NCI-H2227 (cell line): ENCODE data around the gene SLC22A2.

Experiments used
- DNase-seq: peaks from one replicate; lab custom pipeline; 2025; ENCODE audit not compliant: unreplicated experiment; lab: John Stamatoyannopoulos, UW

The SLC22A2 gene

DNA sequence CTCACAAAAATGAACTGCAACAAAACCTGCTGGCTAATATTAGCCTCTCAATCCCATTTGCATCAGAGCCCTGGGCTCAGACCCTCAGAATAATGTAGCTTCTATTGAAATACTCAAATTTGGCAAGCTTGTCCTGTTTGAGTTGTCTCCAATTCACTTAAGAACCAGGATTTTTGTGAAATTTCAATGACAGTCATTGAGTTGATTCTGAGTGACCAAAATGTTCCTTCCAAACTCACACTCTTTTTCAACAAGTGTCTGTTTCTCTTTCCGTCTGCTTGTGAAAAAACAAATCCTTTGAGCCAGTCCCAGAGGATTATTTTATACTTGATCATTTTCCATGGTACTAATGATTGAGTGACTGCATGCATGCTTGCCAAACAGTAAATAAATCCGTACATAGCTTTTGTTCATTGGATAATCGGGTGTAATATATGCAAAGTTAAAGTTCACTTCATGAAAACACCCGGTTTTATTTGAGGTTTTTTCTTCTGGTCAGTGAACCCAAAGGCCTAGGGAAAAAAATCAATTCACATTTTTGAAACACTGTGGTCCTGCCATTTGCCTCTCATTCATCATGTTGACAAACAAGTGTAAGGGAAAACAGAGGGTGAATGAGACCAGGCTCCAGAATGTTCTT, 16.4 kb upstream of the SLC22A2 start:
- DNase-seq = no peak

GRCh38 chr6:160273750-160274149, 15.1 kb upstream of the SLC22A2 start:
- no peak for DNase-seq

GRCh38 chr6:160273196-160273595, 14.6 kb upstream of the SLC22A2 start:
- DNase-seq = no peak

- DNase-seq = no peak
Measured at GRCh38 chr6:160272707-160273106, 14.1 kb upstream of the SLC22A2 start.

GRCh38 chr6:160270347-160270746, 11.7 kb upstream of the SLC22A2 start:
- DNase-seq = no peak

DNA sequence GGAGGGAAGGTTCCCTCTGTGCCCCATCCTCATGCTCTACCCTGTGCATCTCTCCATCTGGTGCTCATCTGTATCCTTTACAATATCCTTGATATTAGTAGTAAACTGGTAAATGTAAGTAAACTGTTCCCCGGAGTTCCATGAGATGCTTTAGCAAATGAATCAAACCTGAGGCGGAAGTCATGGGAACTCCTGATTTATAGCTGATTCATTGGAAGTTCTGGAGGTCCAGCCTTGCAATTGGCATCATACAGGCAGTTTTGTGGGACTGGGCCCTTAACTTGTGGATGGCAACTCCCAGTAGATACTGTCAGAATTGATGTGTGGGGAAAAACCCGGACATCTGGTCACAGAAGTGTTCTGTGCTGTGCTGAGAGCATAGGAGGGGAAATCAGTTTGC, 11.2 kb upstream of the SLC22A2 start:
- DNase-seq = no peak

GRCh38 chr6:160269023-160269521, 10.5 kb upstream of the SLC22A2 start:
- no peak for DNase-seq

- DNase-seq = no peak
Measured at GRCh38 chr6:160267102-160267501, 8.5 kb upstream of the SLC22A2 start.

GRCh38 chr6:160265869-160266476, 7.4 kb upstream of the SLC22A2 start:
- no peak for DNase-seq

DNA sequence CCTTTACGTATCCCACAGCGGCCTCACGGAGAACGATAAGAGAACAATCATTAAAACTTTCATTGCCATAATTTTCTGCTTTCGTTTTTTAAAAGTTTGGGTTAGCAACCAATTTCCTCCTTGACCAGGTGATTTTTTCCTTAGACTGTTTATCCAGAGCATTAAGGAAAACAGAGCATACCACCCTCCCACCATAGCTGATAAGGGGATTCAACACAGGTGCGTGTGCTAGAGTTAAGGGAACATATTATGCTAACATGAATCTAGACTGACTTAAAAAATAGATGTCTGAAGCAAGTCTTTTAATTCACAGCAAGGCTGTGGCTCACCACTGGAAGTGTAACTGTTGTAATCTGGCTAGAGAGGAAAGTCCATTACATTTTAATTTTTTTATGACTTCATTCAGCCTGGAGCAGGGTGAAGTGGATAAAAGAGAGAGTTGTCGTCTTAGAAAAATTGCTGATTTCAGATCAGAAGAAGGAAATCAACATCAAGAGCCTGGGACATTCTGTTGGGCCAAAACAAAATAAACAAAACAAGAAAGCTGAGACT, 5.5 kb upstream of the SLC22A2 start:
- no peak for DNase-seq

DNA sequence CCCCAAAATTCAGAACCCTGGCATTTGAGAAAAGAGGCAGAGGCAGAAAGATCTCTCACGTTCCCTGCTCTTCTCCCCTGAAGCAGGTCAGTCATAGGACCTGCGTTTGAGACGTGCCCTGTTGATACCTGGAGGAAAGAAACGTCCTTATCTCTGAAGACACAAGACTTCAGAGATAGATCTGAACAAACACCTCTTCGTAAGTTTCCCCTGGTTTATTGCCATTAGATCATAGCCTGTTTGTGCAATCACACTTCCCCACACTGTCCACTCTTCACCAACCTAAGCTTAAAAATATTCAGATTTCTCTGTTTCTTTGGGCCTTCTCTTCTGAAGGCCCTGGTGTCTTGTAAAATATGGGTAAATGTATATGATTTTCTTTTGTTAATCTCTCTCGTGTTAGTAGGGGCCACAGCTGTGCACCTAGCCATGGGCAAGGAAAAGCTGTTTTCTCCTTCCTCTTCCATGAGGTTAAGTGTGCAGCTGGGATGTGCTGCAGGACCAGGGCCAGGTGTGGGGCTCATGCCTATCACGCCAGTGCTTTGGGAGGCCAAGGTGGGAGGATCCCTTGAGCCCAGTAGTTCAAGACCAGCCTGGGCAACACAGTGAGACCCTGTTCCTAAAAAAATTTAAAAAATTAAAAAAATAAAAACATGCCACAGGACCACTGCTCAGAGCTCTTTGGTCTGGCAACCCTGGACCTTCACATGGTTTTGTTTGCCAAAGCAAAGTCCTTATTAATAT, 4.7 kb upstream of the SLC22A2 start:
- no peak for DNase-seq

DNA sequence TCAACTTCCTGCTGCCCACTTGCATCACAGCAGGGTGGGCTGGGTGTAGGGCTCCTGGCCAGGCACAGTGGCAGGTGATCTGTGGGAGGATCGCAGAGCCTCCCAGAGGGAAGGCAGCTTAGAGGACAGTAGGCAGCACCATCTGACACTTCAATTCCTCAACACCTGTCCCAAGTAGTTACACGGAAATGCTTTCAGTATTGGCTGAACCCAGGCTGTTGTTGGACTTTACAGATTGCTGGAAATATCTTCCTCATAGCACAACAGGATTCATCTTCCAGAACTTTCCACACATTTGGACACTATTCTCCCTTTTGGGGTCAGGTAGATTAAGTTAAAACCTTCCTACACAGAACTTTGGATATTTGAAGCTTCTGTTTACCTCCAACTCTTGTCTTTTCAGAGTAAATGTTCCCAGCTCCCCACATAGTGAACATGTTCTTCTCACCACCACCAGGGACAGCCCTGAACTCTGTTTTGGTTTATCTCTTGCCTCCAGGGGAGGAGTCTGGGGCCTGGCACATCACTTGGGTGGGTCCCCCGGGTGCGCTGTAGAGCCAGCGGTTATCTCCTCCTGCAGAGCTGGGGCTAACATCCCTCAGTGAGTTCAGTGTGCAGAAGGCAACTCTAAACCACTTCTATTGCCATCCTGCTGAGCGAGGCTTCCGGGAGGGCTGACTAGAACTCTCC, 3.5 kb upstream of the SLC22A2 start:
- no peak for DNase-seq

- no peak for DNase-seq
Measured at GRCh38 chr6:160260803-160261450, 2.3 kb upstream of the SLC22A2 start.

GRCh38 chr6:160260367-160260766, 1.7 kb upstream of the SLC22A2 start:
- no peak for DNase-seq

DNA sequence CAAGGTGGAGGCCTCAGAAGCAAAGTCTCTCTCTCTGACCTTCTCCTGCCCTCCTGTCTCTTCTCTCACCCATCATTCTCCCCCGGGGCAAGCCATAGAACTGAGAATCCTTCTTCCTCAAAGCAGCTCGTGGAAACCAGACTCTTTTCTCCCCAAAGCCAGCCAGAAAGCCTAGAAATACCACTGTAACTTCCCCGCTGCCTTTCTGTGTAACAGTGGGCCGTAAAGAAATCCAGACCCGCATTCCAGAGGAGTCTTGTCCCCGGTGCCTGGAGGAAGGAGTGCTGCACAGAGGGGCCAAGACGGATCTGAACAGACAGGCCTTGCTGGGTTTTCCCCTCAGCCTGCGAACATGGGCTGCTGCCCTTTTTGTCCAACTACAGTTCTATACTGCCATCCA, 977 bp upstream of the SLC22A2 start:
- DNase-seq = no peak

GRCh38 chr6:160259143-160259425, 463 bp upstream of the SLC22A2 start:
- DNase-seq = no peak

GRCh38 chr6:160256445-160256844, 2.2 kb downstream of the SLC22A2 start:
- no peak for DNase-seq

DNA sequence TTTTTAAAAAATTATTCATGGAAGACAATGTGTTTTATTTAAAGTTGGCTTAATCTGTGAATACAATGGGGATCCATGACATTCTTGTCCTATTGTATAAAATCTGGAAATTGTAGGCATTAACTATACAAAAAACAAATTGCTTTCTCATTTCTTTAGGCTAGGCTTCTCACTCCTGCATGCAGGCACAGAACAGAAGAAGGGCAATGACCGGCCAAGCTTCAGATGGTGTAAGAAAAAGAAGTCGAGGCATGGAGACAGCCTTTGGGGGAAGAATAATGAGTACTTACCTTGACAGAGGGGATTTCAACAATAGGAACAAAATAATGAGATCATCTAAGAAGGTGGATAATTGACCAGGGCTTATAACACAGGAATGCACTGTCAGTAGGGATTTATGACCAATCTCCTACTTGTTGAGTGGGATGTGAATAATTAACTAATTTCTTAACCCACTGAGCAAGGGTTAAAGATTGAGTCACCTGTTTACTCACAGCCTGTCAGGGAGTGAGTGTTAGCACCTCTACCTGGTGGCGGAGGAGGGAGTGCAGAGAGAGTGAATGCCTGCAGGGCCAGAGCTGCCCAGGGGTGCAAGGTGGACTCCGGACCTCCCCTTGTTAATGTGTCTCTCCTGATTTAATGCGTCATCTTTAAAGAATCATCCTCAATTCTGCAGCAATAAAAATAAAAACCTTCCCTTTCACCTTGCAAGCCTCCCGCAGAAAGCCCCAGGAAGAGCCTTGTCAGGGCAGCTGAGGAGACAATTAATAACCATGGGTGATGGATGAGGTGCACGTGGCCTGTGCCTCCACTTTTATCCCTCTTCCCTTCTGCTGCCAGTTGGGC, 3.9 kb downstream of the SLC22A2 start:
- no peak for DNase-seq

GRCh38 chr6:160253714-160254113, 4.9 kb downstream of the SLC22A2 start:
- no peak for DNase-seq

DNA sequence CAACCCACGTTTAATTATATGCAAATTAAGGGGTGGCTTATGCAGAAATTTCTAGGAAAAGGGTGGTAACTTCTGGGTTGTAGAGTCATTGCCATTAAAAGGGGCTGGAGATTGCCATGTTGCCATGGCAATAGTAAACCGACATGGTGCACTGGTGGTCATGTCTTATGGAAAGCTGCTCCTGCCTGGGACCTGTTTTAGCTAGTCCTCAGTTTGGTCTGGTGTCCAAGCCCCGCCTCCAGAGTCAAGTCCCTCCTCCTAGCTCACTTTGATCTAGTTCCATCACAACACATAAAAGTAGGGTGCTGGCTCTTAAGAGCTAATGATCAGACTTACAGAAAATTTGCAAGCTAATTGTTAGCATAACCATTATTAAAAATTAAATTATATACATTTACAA, 5.3 kb downstream of the SLC22A2 start:
- DNase-seq = no peak
